GM23338 (cell line): ENCODE measurements around the gene FBN2. TPM values are rescaled to one million over a fixed set of nuclear protein-coding genes. Genes with fewer than 3 reads are reported as not detected.

Experiments
- ATAC-seq: fragments of 200-7000 bp; cut with Tn5 transposase; 3 replicates; pipeline ENCODE4 v1.9.1; 2020
- DNase-seq: peaks from one replicate; pipeline ENCODE4 v3.0.0-alpha.2; 2015; ENCODE audit warnings: low spot score
- H2AFZ ChIP-seq: fragments of 200-600 bp; sonication (generic); 2 replicates; pipeline ENCODE4 v1.8.0; 2016; ENCODE audit warnings: antibody characterized with exemption, mild to moderate bottlenecking, moderate library complexity
- H3F3A ChIP-seq: fragments of 200-600 bp; sonication (generic); replicated peaks from 2 replicates; pipeline ENCODE4 v1.8.0; 2017; ENCODE audit warnings: antibody characterized with exemption, mixed run types, low read depth
- H3K27ac ChIP-seq: fragments of 200-600 bp; sonication (generic); 2 replicates; pipeline ENCODE4 v1.6.1; 2016; ENCODE audit warnings: low read depth
- H3K27me3 ChIP-seq: fragments of 200-600 bp; sonication (generic); 2 replicates; pipeline ENCODE4 v1.8.0; 2016; ENCODE audit warnings: mild to moderate bottlenecking, mixed run types, moderate library complexity; ENCODE audit not compliant: insufficient read depth
- H3K36me3 ChIP-seq: fragments of 200-600 bp; sonication (generic); 2 replicates; pipeline ENCODE4 v1.8.0; 2016; ENCODE audit warnings: mild to moderate bottlenecking; ENCODE audit not compliant: insufficient read depth
- H3K4me1 ChIP-seq: fragments of 200-600 bp; sonication (generic); 2 replicates; pipeline ENCODE4 v1.8.0; 2016; ENCODE audit warnings: mild to moderate bottlenecking, moderate library complexity; ENCODE audit not compliant: insufficient read depth
- H3K4me2 ChIP-seq: fragments of 200-600 bp; sonication (generic); 2 replicates; pipeline ENCODE4 v1.7.1; 2017; ENCODE audit warnings: mixed run types
- H3K4me3 ChIP-seq: fragments of 200-600 bp; sonication (generic); 2 replicates; pipeline ENCODE4 v1.6.1; 2016; ENCODE audit warnings: mixed run types
- H3K79me2 ChIP-seq: fragments of 200-600 bp; sonication (generic); replicated peaks from 2 replicates; pipeline ENCODE4 v1.8.0; 2017; ENCODE audit warnings: mild to moderate bottlenecking; ENCODE audit not compliant: insufficient read depth
- H3K9me2 ChIP-seq: fragments of 200-600 bp; sonication (generic); 2 replicates; pipeline ENCODE4 v1.8.0; 2017; ENCODE audit not compliant: insufficient read depth
- H4K20me1 ChIP-seq: fragments of 200-600 bp; sonication (generic); replicated peaks from 2 replicates; pipeline ENCODE4 v1.8.0; 2017; ENCODE audit warnings: mild to moderate bottlenecking; ENCODE audit not compliant: insufficient read depth
- H3K27ac Mint-ChIP-seq: 2 replicates; pipeline ENCODE4 v1.8.0; 2020; ENCODE audit warnings: inconsistent platforms, mild to moderate bottlenecking, moderate library complexity, mixed read lengths
- H3K27me3 Mint-ChIP-seq: 3 replicates; pipeline ENCODE4 v1.8.0; 2022; ENCODE audit warnings: low read depth, mild to moderate bottlenecking, moderate library complexity, mixed read lengths, inconsistent platforms; ENCODE audit not compliant: insufficient read depth, poor library complexity
- H3K36me3 Mint-ChIP-seq: 3 replicates; pipeline ENCODE4 v1.8.0; 2021; ENCODE audit warnings: low read depth, mild to moderate bottlenecking, inconsistent platforms, moderate library complexity, mixed read lengths
- H3K4me1 Mint-ChIP-seq: 3 replicates; pipeline ENCODE4 v1.8.0; 2020; ENCODE audit warnings: mild to moderate bottlenecking, inconsistent platforms, mixed read lengths
- H3K4me3 Mint-ChIP-seq: 3 replicates; pipeline ENCODE4 v1.8.0; 2021; ENCODE audit warnings: moderate library complexity, mild to moderate bottlenecking, inconsistent platforms, mixed read lengths
- H3K9me3 Mint-ChIP-seq: 3 replicates; pipeline ENCODE4 v1.8.0; 2020; ENCODE audit warnings: moderate library complexity, mild to moderate bottlenecking, inconsistent platforms, mixed read lengths
- CREB1 ChIP-seq: fragments of 250-450 bp; sonication (Bioruptor Pico); IDR thresholded peaks from 2 replicates; pipeline ENCODE4 v1.5.0; 2020; ENCODE audit warnings: low read depth, mild to moderate bottlenecking, moderate library complexity
- CTCF ChIP-seq, 2 experiments: fragments of 200-600 bp in 1 of 2; sonication (generic) in 1 of 2; conservative IDR thresholded peaks; 2 replicates each; pipeline versions ENCODE4 v1.5.1 to v1.6.1; 2016 to 2017; ENCODE audit warnings: antibody characterized with exemption in 2 of 2, low read depth in 2 of 2, mild to moderate bottlenecking in 2 of 2, moderate library complexity in 1 of 2
- ETS1 ChIP-seq: IDR thresholded peaks from 2 replicates; pipeline ENCODE4 v1.6.1; 2016; ENCODE audit warnings: antibody characterized with exemption
- EZH2 ChIP-seq: fragments of 200-600 bp; sonication (generic); IDR thresholded peaks from one replicate; pipeline ENCODE4 v1.8.0; 2017; ENCODE audit warnings: antibody characterized with exemption, mild to moderate bottlenecking, low read depth; ENCODE audit not compliant: unreplicated experiment
- EZH2phosphoT487 ChIP-seq: fragments of 200-600 bp; sonication (generic); IDR thresholded peaks from one replicate; pipeline ENCODE4 v1.8.1; 2018; ENCODE audit warnings: antibody characterized with exemption; ENCODE audit not compliant: unreplicated experiment
- JUNB ChIP-seq: IDR thresholded peaks from one replicate; pipeline ENCODE4 v1.6.1; 2016; ENCODE audit warnings: antibody characterized with exemption; ENCODE audit not compliant: unreplicated experiment
- NANOG ChIP-seq: IDR thresholded peaks from 2 replicates; pipeline ENCODE4 v1.6.1; 2016; ENCODE audit warnings: antibody characterized with exemption, borderline replicate concordance
- POLR2AphosphoS5 ChIP-seq: IDR thresholded peaks from 2 replicates; pipeline ENCODE4 v1.6.1; 2016; ENCODE audit warnings: antibody characterized with exemption, low read depth
- REST ChIP-seq: IDR thresholded peaks from one replicate; pipeline ENCODE4 v1.6.1; 2018; ENCODE audit warnings: antibody characterized with exemption; ENCODE audit not compliant: unreplicated experiment
- STAT1 ChIP-seq: IDR thresholded peaks from one replicate; pipeline ENCODE4 v1.6.1; 2016; ENCODE audit warnings: antibody characterized with exemption; ENCODE audit not compliant: unreplicated experiment
- ZNF114 ChIP-seq: fragments of 250-450 bp; sonication (Bioruptor Pico); IDR thresholded peaks from 2 replicates; pipeline ENCODE4 v1.5.0; 2020; ENCODE audit warnings: mild to moderate bottlenecking, moderate library complexity
- ZNF331 ChIP-seq: fragments of 250-450 bp; sonication (Bioruptor Pico); IDR thresholded peaks from 2 replicates; pipeline ENCODE4 v1.5.0; 2020; ENCODE audit warnings: low read depth, mild to moderate bottlenecking, moderate library complexity
- ZNF462 ChIP-seq: fragments of 250-450 bp; sonication (Bioruptor Pico); IDR thresholded peaks from 2 replicates; pipeline ENCODE4 v1.5.0; 2020; ENCODE audit warnings: mild to moderate bottlenecking, moderate library complexity
- polyA plus RNA-seq: library from polyadenylated mRNA; unstranded; fragments of >200 nt; fragmentation: Nextera tagmentation; extraction: Ambion mirVana; gene quantifications from 2 replicates; pipeline ENCODE4 v1.2.1, GENCODE V29; 2016
- total RNA-seq: library from RNA; depleted of rRNA; stranded (reverse); fragments of >200 nt; shearing (Covaris generic); gene quantifications from 2 replicates; pipeline ENCODE4 v1.2.3, GENCODE V29; 2014

FBN2 gene
- total and polyA plus RNA-seq, 2 experiments from 2014 or later: 2.6 to 13.6 TPM

- no peaks in the 10 kb centered on the region for H3K36me3 ChIP-seq
- H3K9me2 ChIP-seq: 0 out of 2 replicates have a peak, but pooled peaks cover 3% of the 10 kb centered on the region
- no peak overlapping the region for H3K4me3 Mint-ChIP-seq
- H3K27ac ChIP-seq: no peak overlapping the region
- H3K36me3 Mint-ChIP-seq: no peaks in the 10 kb centered on the region
- no peak overlapping the region for H3K4me3 ChIP-seq
- ATAC-seq (no peak), DNase-seq (no peak)
- peaks cover 14% of the 10 kb centered on the region for H3K4me1 Mint-ChIP-seq
- TF ChIP-seq CTCF (conservative IDR thresholded peaks at IDR 0.05; ENCODE audit: low read depth in 2 of 2): no peak
- TF ChIP-seq REST: no peak
- no peak for TF ChIP-seq POLR2AphosphoS5
- TF ChIP-seq ETS1: no peak
- no peak for TF ChIP-seq EZH2
- no peak for TF ChIP-seq ZNF331
- TF ChIP-seq STAT1: no peak
- TF ChIP-seq CREB1 (CRISPR knock-in tag): no peak
- no peak for TF ChIP-seq ZNF462 (CRISPR knock-in tag)
- TF ChIP-seq ZNF114 (CRISPR knock-in tag): no peak
- TF ChIP-seq NANOG: no peak
- no peak for TF ChIP-seq EZH2phosphoT487
- TF ChIP-seq JUNB: no peak
- H2AFZ ChIP-seq: 0 out of 2 replicates have a peak overlapping the region, but pooled peaks have one; percentile 1
- peaks cover 4% of the 10 kb centered on the region for H3K27me3 Mint-ChIP-seq
- H3K9me3 Mint-ChIP-seq: no peaks in the 10 kb centered on the region
- H3K27me3 ChIP-seq: no peaks in the 10 kb centered on the region
- H4K20me1 ChIP-seq: no peaks in the 10 kb centered on the region
- H3K27ac Mint-ChIP-seq: peak overlapping the region; percentile 45; the same call in 1 of the 2 replicates
- H3K79me2 ChIP-seq: no peaks in the 10 kb centered on the region
- H3K4me1 ChIP-seq: 0 out of 2 replicates have a peak, but pooled peaks cover 5% of the 10 kb centered on the region
- no peak overlapping the region for H3K4me2 ChIP-seq
- no peaks in the 10 kb centered on the region for H3F3A ChIP-seq
Measured at GRCh38 chr5:128237546-128237945, 300.5 kb downstream of the FBN2 start.
